AG04450 (cell line): ENCODE measurements around the gene CBX4. TPM values are rescaled to one million over a fixed set of nuclear protein-coding genes. Genes with fewer than 3 reads are reported as not detected.

Experiments
- CTCF ChIA-PET: fragments of 300-600, 350-600 bp; formaldehyde crosslinking; extraction: SDS; loops from one replicate; lab custom pipeline; 2022; ENCODE audit warnings: antibody characterized with exemption, inconsistent platforms; lab: Charles Lee
- POLR2A ChIA-PET: fragments of 350-600 bp; formaldehyde crosslinking; extraction: SDS; loops from one replicate; lab custom pipeline; 2021; ENCODE audit warnings: antibody characterized with exemption, inconsistent platforms; lab: Yijun Ruan, JAX
- DNase-seq: peaks from one replicate; pipeline ENCODE4 v3.0.0-alpha.2; 2011; ENCODE audit warnings: low read depth, low spot score
- H3K27ac ChIP-seq: one replicate; pipeline ENCODE4 v1.5.1; 2012; ENCODE audit warnings: low read depth, low read length, control low read depth
- H3K27me3 ChIP-seq: one replicate; pipeline ENCODE4 v1.6.0; 2012; ENCODE audit warnings: low read length; ENCODE audit not compliant: control insufficient read depth, insufficient read depth
- H3K4me3 ChIP-seq: 2 replicates; pipeline ENCODE4 v1.5.1; 2011; ENCODE audit warnings: mild to moderate bottlenecking, low read depth, low read length, control low read depth
- H3K9me3 ChIP-seq: 2 replicates; pipeline ENCODE4 v1.5.1; 2012; ENCODE audit warnings: low read length; ENCODE audit not compliant: control insufficient read depth, insufficient read depth
- polyA plus RNA-seq: library from polyadenylated mRNA; depleted of rRNA; stranded (reverse); fragments of >200 nt; gene quantifications from 2 replicates; pipeline ENCODE4 v1.2.3, GENCODE V29; 2011
- TF ChIP-seq, protein P1 (sequence below): IDR thresholded peaks from 2 replicates; pipeline ENCODE4 v1.5.1; 2011; ENCODE audit warnings: low read depth, low read length, control low read depth, inconsistent platforms

CBX4 gene
- polyA plus RNA-seq, 1 experiment, result 7.6 TPM

DNA sequence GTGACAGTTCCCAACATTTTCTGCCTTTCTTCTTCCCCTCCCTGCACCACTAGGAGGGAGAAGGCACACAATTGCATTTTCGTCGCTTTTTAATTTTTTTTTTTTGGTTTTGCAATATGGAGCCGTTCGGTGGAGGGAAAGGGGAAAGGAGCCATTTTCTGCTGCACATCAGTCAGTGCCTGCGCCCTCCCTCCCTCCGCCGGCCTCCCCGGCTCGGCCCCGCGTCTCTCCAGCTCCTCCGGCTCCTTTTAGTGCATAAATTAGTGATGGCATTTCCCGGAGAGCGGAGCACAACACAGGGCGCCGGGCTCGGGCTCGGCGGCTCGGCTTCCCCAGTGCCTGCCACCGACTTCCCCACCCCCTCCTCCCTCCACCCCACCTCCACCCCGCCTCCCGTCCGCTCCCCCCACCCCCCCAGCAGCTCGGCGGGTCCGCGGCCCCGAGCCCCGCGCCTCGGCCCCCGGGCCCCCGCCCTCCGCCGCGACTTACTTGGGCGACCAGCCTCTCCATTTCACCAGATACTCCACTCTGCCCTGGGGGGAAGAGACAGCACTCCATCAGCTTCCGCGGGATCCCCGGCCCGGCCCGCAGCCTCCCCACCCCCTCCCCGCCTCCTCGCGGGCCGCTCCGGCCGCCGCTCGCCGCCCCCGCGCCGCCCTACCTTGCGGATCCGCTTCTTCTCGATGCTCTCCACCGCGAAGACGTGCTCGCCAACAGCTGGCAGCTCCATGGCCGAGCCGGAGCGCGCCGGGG, 542 bp downstream of the CBX4 start:
- ChIA-PET CTCF (interaction anchor here (0.7 to 2.7 kb wide), 13 partner anchors 10 to 1175 kb away, joined by 3 to 13 read pairs (median 5); partner anchors contain the start of gene CBX8), POLR2A (interaction anchor here (0.7 to 3.4 kb wide), 14 partner anchors 10 to 155 kb away, joined by 3 to 29 read pairs (median 6); partner anchors contain the start of genes CBX2 and CBX8)
- Histone ChIP-seq H3K27me3 (peaks cover 35% of the 10 kb centered on the region), H3K4me3 (peak overlapping the region; percentile 80), H3K9me3 (peaks cover 26% of the 10 kb centered on the region; the same call in 1 of the 2 replicates), H3K27ac (peak overlapping the region; percentile 39)
- TF ChIP-seq, protein P1, sequence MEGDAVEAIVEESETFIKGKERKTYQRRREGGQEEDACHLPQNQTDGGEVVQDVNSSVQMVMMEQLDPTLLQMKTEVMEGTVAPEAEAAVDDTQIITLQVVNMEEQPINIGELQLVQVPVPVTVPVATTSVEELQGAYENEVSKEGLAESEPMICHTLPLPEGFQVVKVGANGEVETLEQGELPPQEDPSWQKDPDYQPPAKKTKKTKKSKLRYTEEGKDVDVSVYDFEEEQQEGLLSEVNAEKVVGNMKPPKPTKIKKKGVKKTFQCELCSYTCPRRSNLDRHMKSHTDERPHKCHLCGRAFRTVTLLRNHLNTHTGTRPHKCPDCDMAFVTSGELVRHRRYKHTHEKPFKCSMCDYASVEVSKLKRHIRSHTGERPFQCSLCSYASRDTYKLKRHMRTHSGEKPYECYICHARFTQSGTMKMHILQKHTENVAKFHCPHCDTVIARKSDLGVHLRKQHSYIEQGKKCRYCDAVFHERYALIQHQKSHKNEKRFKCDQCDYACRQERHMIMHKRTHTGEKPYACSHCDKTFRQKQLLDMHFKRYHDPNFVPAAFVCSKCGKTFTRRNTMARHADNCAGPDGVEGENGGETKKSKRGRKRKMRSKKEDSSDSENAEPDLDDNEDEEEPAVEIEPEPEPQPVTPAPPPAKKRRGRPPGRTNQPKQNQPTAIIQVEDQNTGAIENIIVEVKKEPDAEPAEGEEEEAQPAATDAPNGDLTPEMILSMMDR, result no peak
- DNase-seq, result no peak

DNA sequence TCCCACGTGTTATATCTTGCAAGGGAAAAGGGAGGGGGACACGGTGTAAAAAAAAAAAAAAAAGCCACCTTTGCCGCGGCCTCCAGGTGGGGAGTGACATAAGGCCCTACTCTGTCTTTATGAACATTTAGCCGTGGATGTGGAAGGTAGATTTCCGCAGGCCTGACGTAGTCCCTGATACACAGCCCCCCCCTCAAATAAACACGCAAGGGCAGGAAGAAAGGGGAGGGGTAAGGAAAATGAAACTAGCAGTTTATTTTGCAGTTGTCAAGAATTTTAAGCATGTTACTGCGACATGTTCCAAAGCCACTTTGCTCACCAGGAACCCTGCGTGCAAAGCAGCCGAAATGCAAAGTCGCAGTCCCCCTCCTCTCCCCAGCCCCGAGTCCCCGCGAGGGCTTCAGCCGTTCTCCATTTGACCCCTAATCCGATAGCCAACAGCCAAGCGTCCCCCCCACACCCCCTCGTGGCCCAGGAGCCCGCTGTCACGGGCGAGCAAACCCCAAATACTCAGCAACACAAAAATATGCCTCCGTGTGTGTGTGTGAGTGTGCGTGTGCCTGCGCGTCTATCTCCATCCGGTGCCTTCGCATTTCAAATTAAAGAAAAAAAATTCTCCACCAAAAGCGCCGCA, 1.2 kb downstream of the CBX4 start:
- DNase-seq, result no peak
- TF ChIP-seq, protein P1, result peak; percentile 8; the same call in 1 of the 2 replicates
- ChIA-PET POLR2A (interaction anchor here (0.6 to 3.4 kb wide), 9 partner anchors 20 to 156 kb away, joined by 3 to 29 read pairs (median 8); partner anchors contain the start of gene CBX8), CTCF (interaction anchor here (2.4 kb wide), 1 partner anchor 11 kb away, joined by 8 read pairs; no protein-coding TSS in a partner anchor)
- Histone ChIP-seq H3K27ac (peak overlapping the region; percentile 39), H3K9me3 (peaks cover 26% of the 10 kb centered on the region; the same call in 1 of the 2 replicates), H3K4me3 (peak overlapping the region; percentile 80), H3K27me3 (peaks cover 31% of the 10 kb centered on the region)

DNA sequence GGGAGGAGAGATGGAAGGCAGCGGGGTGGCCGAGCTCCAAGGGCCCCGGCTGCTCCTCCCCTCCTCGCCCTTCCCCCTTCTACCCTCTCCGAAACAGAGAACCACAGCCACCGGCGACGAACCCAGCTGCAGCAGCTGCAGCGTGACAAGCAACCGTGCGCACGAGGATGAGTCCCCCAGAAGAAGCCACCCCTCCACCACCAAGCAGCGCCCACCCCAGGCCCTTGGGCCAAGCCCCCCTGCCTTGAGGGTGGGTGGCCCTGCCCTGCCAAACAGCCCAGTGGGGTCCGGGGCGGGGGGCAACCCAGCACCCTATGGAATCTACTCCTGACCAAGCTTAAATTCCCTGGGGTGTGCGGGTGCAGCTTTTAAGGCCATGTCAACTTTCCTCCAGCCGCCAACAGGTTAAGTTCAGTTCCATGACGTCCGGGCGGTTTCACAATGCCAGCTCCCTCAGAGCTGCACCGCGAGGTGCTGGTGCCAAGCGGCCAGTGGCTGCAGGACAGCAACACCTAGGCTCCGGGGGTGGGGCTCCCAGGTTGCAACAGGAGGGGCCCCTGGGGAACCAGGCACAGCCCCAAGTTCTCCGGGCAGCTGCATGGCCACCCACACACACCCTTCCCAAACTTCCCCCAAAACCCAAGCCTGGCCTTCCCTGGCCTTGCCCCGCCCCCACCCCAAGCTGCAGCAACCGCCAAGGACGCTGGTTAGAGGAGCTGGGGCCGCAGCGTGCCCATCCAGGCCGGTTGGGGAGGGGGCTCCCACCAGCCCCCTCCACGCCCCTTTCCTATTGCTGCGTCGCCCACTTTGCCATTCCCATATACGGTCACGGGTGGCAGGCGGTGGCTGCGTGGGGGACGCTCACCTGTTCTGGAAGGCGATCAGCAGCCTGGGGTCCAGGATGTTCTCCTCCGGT, 2.0 kb downstream of the CBX4 start:
- ChIA-PET CTCF (interaction anchor here (0.8 to 1.2 kb wide), 2 partner anchors 13 to 171 kb away, joined by 3 read pairs; no protein-coding TSS in a partner anchor), POLR2A (interaction anchor here (0.6 to 0.8 kb wide), 4 partner anchors 22 to 40 kb away, joined by 3 to 4 read pairs (median 3); partner anchors contain the start of gene CBX8)
- TF ChIP-seq, protein P1, result 0 out of 2 replicates have a peak, but pooled peaks have one; percentile 8
- peaks cover 23% of the 10 kb centered on the region for H3K27me3 ChIP-seq
- H3K4me3 ChIP-seq, result peak overlapping the region; percentile 80
- DNase-seq, result no peak
- peak overlapping the region; percentile 31 for H3K27ac ChIP-seq
- H3K9me3 ChIP-seq, result peaks cover 23% of the 10 kb centered on the region; the same call in 1 of the 2 replicates

- ChIA-PET POLR2A (interaction anchor here (0.8 kb wide), 2 partner anchors 24 to 40 kb away, joined by 3 to 4 read pairs; partner anchors contain the start of gene CBX8), CTCF (interaction anchor here (0.8 to 1.2 kb wide), 3 partner anchors 8 to 172 kb away, joined by 3 read pairs; no protein-coding TSS in a partner anchor)
- peaks cover 16% of the 10 kb centered on the region for H3K27me3 ChIP-seq
- DNase-seq, result no peak
- peaks cover 19% of the 10 kb centered on the region; the same call in 1 of the 2 replicates for H3K9me3 ChIP-seq
- H3K27ac ChIP-seq, result no peak overlapping the region
- TF ChIP-seq, protein P1, result no peak
- H3K4me3 ChIP-seq, result peak overlapping the region; percentile 80
Measured at GRCh38 chr17:79836510-79836971, 2.7 kb downstream of the CBX4 start.
